ENCODE data around the gene KCNJ9.
A peak's percentile ranks its signal among the peaks of the same experiment; 100 is the strongest.

The KCNJ9 gene

DNA sequence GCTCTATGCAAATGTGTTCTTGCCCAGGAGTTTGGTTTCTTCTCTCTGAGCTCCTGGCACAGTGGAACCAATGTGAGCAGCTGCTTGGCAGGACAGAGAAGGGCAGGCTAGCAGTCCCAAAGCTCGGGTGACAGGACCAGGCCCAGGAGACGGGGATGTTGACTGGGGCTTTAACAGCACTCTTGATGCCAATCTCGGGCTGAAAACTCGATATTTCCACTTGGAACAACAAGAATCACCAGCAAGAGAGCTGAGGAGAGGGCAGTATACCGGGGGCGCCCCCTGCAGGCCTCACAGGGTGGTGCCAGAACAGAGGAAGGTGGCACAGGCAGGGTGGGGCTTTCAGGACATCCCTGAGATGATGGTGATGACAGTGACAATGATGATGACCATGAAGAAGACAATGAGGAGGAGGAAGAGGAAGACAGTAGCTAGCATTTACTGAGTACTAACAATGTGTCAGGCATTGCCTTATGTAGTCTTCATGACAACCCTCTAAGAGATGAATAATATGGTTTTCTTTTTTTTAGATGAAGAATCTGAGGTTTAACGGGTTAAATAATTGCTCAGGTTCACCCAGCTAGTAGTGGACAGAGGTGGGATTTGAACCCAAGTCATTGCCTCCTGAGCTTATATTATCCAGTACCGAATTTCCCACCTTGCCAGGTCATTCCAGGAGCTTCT lies 2.7 kb upstream of the KCNJ9 start:
- no peaks in the 10 kb centered on the region for H3K9me3 ChIP-seq (replicated peaks; ENCODE audit: insufficient read depth, low read length)
- no peak overlapping the region; the same call in 1 of the 2 replicates for H3K9ac ChIP-seq (ENCODE audit: low read length)
- no peak overlapping the region for H3K27ac ChIP-seq (ENCODE audit: low read length)
- H3K36me3 ChIP-seq (replicated peaks; ENCODE audit: insufficient read depth, low read length) = no peaks in the 10 kb centered on the region
- H3K79me2 ChIP-seq (ENCODE audit: low read length) = no peaks in the 10 kb centered on the region
- no peak overlapping the region for H3K4me3 ChIP-seq (ENCODE audit: low read length)
- peaks cover 25% of the 10 kb centered on the region for H3K4me1 ChIP-seq (ENCODE audit: low read length)
- H3F3A ChIP-seq (ENCODE audit: insufficient read depth, low read length) = peaks cover 9% of the 10 kb centered on the region; the same call in 1 of the 2 replicates
- peak; percentile 63 for DNase-seq
- peak overlapping the region; percentile 74 for H2AFZ ChIP-seq (ENCODE audit: low read length)
- H3K9me2 ChIP-seq (replicated peaks; ENCODE audit: insufficient read depth, low read length) = no peaks in the 10 kb centered on the region
- no peaks in the 10 kb centered on the region for H4K20me1 ChIP-seq (ENCODE audit: insufficient read depth, low read length)
- TF ChIP-seq, protein P1, sequence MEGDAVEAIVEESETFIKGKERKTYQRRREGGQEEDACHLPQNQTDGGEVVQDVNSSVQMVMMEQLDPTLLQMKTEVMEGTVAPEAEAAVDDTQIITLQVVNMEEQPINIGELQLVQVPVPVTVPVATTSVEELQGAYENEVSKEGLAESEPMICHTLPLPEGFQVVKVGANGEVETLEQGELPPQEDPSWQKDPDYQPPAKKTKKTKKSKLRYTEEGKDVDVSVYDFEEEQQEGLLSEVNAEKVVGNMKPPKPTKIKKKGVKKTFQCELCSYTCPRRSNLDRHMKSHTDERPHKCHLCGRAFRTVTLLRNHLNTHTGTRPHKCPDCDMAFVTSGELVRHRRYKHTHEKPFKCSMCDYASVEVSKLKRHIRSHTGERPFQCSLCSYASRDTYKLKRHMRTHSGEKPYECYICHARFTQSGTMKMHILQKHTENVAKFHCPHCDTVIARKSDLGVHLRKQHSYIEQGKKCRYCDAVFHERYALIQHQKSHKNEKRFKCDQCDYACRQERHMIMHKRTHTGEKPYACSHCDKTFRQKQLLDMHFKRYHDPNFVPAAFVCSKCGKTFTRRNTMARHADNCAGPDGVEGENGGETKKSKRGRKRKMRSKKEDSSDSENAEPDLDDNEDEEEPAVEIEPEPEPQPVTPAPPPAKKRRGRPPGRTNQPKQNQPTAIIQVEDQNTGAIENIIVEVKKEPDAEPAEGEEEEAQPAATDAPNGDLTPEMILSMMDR (IDR thresholded peaks at IDR 0.05; ENCODE audit: low read length) = peak; percentile 100
- TF ChIP-seq EZH2 (optimal IDR thresholded peaks at IDR 0.05; ENCODE audit: low read depth, low read length) = no peak
- H3K27me3 ChIP-seq (replicated peaks; ENCODE audit: insufficient read depth, low read length) = peaks cover 33% of the 10 kb centered on the region
- peak overlapping the region; percentile 54; the same call in 1 of the 2 replicates for H3K4me2 ChIP-seq (ENCODE audit: low read depth, low read length)

DNA sequence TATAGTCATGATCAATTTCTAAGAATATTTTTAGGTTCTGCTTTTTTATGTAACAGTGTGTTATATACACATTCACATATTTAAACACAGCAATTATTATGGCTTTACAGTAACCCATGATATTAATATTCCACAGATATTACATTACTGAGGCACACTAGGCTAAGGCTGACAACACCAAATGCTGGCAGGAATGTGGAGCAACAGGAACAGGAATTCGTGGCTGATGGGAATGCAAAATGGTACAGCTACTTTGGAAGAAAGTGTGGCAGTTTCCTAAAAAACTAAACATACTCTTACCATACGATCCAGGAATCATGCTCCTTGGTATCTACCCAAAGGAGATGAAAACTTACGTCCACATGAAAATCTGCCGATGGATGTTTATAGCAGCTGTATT lies 1.9 kb upstream of the KCNJ9 start:
- Histone ChIP-seq H3K9me3 (replicated peaks; ENCODE audit: insufficient read depth, low read length) (no peaks in the 10 kb centered on the region), H3K4me1 (ENCODE audit: low read length) (peaks cover 28% of the 10 kb centered on the region), H3F3A (ENCODE audit: insufficient read depth, low read length) (peaks cover 9% of the 10 kb centered on the region; the same call in 1 of the 2 replicates), H2AFZ (ENCODE audit: low read length) (no peak overlapping the region), H3K4me3 (ENCODE audit: low read length) (no peak overlapping the region), H3K4me2 (ENCODE audit: low read depth, low read length) (no peak overlapping the region), H3K36me3 (replicated peaks; ENCODE audit: insufficient read depth, low read length) (no peaks in the 10 kb centered on the region), H3K27me3 (replicated peaks; ENCODE audit: insufficient read depth, low read length) (peaks cover 34% of the 10 kb centered on the region), H3K27ac (ENCODE audit: low read length) (no peak overlapping the region), H3K9ac (ENCODE audit: low read length) (no peak overlapping the region), H3K9me2 (replicated peaks; ENCODE audit: insufficient read depth, low read length) (no peaks in the 10 kb centered on the region), H3K79me2 (ENCODE audit: low read length) (no peaks in the 10 kb centered on the region), H4K20me1 (ENCODE audit: insufficient read depth, low read length) (no peaks in the 10 kb centered on the region)
- TF ChIP-seq EZH2phosphoT487 (IDR thresholded peaks at IDR 0.05; ENCODE audit: low read length) (no peak), EZH2 (optimal IDR thresholded peaks at IDR 0.05; ENCODE audit: low read depth, low read length) (no peak)
- TF ChIP-seq, protein P1 (IDR thresholded peaks at IDR 0.05; ENCODE audit: low read length) = no peak
- DNase-seq = no peak

DNA sequence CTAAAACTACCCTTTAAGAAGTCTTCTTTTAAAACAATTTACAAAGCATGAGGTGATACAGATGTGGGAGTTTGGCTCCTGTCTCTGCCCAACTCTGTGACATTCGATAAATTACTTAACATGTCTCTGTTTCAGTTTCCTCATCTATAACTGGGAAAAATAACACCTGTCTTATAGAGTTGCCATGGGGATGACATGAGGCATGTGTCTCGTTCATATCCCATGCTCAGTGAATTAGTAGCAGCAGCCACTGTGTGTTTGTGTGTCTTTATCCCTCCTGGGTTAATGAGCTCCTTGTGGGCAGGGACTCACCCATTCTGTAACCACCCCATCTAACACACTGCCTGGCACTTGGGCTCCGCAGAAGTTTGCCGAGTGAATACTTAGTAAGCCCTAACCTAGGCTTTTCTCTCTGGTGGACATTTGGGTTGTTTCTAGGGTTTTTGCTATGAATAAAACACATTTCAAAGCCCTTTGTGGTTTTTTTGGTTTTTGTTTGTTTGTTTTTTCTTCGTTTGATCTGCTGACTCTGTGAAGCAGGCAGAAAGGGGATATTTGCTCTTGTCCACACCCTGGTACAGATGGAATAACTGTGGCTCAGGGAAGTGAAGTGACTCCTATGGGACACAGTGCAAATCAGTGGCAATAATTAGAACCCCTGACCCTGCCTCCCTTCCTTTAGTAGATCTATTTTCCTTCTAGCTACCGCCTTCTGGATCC lies 797 bp upstream of the KCNJ9 start:
- peak overlapping the region; percentile 22; the same call in 1 of the 2 replicates for H3K27ac ChIP-seq (ENCODE audit: low read length)
- H3K9ac ChIP-seq (ENCODE audit: low read length) = no peak overlapping the region
- H3F3A ChIP-seq (ENCODE audit: insufficient read depth, low read length) = peaks cover 9% of the 10 kb centered on the region; the same call in 1 of the 2 replicates
- no peaks in the 10 kb centered on the region for H3K36me3 ChIP-seq (replicated peaks; ENCODE audit: insufficient read depth, low read length)
- H3K27me3 ChIP-seq (replicated peaks; ENCODE audit: insufficient read depth, low read length) = peaks cover 34% of the 10 kb centered on the region
- H3K4me3 ChIP-seq (ENCODE audit: low read length) = no peak overlapping the region
- no peaks in the 10 kb centered on the region for H4K20me1 ChIP-seq (ENCODE audit: insufficient read depth, low read length)
- peaks cover 29% of the 10 kb centered on the region for H3K4me1 ChIP-seq (ENCODE audit: low read length)
- peak overlapping the region; percentile 28 for H3K4me2 ChIP-seq (ENCODE audit: low read depth, low read length)
- peak; percentile 20 for DNase-seq
- no peaks in the 10 kb centered on the region for H3K79me2 ChIP-seq (ENCODE audit: low read length)
- no peak overlapping the region for H2AFZ ChIP-seq (ENCODE audit: low read length)
- TF ChIP-seq EZH2phosphoT487 (IDR thresholded peaks at IDR 0.05; ENCODE audit: low read length) (no peak), EZH2 (optimal IDR thresholded peaks at IDR 0.05; ENCODE audit: low read depth, low read length) (no peak)
- TF ChIP-seq, protein P1 (IDR thresholded peaks at IDR 0.05; ENCODE audit: low read length) = no peak
- H3K9me3 ChIP-seq (replicated peaks; ENCODE audit: insufficient read depth, low read length) = no peaks in the 10 kb centered on the region
- no peaks in the 10 kb centered on the region for H3K9me2 ChIP-seq (replicated peaks; ENCODE audit: insufficient read depth, low read length)
